Stimulated activated CD8-positive, alpha-beta memory T cell treated with anti-CD3 and anti-CD28 coated beads, Interleukin-7, amount 100 ng/mL, for 24 hours (primary cell): ENCODE results near the gene UBC.
"Not testable (repeated sequence)": the region's sequence is repeated elsewhere in the genome, so short reads cannot be mapped to it uniquely, and the experiment has no call there.

Experiments used
- DNase-seq: peaks from one replicate; pipeline ENCODE4 v3.0.0-alpha.2; 2020; ENCODE audit warnings: low read depth

Gene UBC

GRCh38 chr12:124914392-124915238, at the start of gene UBC:
UBC (minus strand) TSS chr12:124914650; CDS start chr12:124913771, 879 bp downstream.
- peak; percentile 76 for DNase-seq

- DNase-seq: no peak
Observed at GRCh38 chr12:124963211-124963610, 48.8 kb upstream of the UBC start.

DNA sequence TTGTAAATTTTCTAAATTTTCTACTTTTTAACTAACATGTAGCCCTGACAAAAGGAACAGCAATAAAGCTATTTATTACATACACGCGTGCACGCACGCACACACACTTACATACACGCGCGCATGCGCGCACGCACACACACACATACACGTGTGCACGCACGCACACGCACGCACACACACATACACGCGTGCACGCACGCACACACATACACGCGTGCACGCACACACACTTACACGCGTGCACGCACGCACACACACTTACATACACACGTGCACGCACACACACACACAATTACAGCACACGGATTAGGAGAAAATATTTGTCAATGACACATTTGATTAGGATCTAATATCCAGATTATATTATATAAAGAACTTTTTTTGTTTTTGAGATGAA, 46.6 kb upstream of the UBC start:
- DNase-seq: no peak

- DNase-seq: no peak
Observed at GRCh38 chr12:124956571-124956970, 42.1 kb upstream of the UBC start.

- no peak for DNase-seq
Observed at GRCh38 chr12:124954771-124955170, 40.3 kb upstream of the UBC start.

GRCh38 chr12:124953689-124954405, 39.4 kb upstream of the UBC start:
- DNase-seq: no peak

DNA sequence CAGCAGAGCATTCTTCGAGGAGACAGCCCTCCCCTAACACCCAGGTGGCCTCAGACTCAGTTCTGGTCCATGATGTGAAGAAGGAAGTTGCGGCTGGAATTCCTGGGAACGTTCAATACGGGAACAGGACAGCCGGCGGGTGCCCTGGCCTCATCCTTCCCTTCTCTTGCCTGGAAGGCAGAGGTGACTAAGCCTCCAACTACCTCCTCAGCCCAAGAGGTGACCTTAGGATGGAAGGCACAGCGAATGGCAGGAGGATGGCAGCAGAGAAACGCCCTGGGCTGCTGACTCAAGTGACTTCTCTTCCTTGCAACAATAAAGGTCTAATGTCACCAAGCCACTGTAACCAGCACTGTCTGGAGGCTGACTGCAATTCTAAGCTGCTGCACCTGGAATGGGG, 38.4 kb upstream of the UBC start:
- DNase-seq: no peak

GRCh38 chr12:124952295-124952694, 37.8 kb upstream of the UBC start:
- DNase-seq: no peak

- DNase-seq: no peak
Observed at GRCh38 chr12:124949779-124950728, 35.6 kb upstream of the UBC start.

- no peak for DNase-seq
Observed at GRCh38 chr12:124949066-124949465, 34.6 kb upstream of the UBC start.

DNA sequence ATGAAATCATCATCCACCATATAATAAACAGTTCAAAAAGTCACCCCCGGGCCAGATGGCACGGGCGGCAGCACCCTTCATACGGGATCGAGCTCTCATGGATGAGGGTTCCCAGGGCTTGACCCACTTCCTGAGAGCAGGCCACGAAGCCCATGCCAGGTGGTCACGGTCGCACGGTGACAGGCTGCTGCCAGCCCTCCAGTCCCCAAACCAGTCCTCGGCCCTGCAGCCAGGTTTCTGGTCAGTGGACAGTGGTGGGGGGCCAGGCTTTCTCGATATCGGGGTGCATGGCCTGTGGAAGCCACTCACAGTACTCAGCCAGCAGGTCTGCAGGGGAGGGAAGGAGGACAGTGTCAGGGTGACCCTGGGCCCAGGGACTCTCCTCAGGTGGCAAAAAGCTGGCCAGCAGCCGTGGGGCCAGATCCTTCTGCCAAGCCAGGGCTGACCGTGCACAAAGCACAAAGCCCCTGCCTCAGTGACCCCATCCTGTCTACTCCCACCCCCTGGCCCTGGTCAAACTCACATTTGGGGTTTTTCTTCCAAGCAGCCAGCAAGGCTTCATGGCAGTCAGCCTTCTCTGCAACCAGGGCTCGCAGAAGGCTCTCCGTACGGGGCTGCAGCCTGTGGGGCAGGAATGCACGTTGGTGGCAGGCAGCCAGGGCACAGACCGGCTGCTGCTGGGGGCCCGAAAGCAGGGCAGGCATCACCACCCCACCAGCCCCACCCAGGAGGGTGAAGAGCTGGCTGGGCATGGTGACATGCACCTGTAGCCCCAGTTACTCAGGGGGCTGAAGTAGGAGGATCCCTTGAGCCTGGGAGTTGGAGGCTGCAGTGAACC, 33.3 kb upstream of the UBC start:
- no peak for DNase-seq

- DNase-seq: no peak
Observed at GRCh38 chr12:124947013-124947412, 32.6 kb upstream of the UBC start.

DNA sequence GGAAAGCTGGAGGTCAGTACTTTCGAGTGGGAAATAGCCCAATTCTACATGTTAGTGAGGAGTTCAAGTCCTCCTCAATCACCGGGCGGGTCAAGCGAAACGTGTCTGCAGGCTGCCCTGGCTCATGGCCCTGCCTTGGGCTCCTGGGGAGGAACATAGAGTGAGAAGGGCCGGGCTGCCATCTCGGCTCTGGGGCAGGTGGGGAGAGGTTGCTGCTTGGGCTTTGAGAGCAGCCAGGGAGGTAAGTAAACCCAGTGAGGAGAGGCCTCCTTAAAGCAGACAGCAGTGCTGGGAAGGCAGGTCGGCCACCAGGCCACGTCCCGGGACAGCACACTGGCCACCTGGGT, 32.0 kb upstream of the UBC start:
- DNase-seq: no peak

DNA sequence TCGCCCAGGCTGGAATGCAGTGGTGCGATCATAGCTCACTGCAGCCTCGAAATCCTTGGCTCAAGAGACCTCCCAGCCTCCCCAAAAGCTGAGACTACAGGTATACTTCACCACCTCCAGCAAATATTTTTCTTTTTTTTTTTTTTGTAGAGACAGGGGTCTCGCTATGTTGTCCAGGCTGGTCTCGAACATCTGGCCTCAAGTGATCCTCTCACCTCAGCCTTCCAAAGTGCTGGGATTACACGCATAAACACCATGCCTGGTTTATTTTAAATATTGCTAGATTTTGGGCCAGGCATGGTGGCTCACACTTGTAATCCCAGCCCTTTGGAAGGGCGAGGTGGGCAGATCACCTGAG, 26.7 kb upstream of the UBC start:
- DNase-seq: no peak

DNA sequence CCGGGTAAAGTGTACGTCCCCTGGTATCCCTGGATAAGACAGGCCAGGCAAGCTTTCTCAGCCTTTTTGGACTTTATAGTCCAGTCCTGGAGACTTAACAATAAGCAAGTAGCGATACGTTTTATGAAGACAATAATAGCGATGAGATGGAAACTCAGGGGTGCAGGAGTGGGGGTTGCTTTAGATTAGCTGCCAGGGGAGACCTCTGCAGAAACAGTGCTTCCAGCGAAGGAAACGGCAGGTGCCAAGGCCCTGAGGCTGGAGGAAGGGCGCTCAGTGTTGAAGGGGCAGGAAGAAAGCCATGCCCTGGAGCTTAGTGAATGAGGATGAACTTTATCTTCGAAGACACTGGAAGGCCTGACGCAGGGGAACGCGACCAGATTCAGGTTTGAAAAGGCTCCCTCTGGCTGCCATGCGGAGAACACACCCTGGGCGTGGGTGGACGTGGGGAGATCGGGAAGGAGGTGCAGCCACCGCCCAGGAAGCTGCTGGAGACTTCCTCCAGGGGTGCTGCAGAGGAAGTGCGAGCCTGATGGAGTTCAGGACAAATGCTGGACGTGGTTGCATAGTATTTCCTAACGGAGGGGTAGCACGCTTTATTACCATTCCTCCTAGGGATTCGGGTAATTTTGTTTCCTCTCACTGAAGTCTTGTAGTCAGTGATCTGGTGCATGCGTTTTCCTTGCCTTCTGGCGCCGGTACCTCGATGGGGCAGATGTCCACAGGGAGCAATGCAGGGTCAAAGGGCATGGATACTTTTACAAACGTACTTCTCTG, 26.1 kb upstream of the UBC start:
- peak; percentile 67 for DNase-seq

GRCh38 chr12:124940143-124940392, 25.6 kb upstream of the UBC start:
- no peak for DNase-seq

DNA sequence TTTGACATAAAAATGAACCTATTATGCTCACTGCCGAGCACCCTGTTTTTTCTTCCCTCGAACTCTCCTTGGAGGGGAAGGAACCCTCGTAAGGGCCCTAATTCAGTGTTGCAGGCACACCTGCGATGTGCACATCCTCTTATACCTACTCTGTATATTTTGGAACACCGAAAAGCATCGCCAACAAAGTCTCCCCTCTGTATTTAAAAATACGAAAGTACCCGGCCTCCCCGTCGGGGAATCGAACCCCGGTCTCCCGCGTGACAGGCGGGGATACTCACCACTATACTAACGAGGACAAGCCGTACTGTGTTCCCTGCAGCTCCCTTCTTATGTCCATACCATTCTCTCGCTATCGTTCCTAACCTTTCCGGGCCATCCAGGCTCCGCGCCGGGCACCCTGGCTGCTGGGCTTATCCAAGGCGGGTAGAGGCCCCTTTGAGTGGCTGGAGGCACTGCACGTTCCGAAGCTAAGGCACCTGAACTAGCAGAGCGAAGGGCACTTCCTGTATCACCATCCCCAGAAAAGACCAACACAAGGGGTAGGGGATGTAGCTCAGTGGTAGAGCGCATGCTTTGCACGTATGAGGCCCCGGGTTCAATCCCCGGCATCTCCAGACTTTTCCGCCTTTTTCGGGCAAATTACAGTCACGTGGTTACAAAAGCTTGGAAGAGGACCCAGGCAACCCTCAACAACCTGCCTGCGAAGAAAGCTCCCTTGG, 25.1 kb upstream of the UBC start:
- DNase-seq: peak; percentile 83

- DNase-seq: no peak
Observed at GRCh38 chr12:124939079-124939420, 24.6 kb upstream of the UBC start.

DNA sequence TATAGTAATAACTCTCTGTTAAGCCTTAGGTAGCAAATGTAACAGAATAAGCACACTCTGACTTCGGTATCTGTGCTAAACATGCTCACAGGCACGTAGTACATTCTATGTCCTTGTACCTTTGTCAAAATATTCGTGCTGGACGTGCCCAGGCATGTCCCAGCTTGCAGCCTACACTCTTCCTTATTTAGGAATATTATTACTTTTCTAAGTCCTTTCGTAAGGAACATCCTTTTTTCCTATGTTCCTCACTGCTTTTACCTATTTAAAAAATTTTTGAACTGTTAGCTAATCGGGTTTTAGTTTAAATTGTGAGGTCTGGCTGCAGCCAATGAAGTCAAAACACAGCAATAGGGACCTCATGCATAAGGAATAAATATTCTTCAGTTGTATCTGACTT, 24.1 kb upstream of the UBC start:
- no peak for DNase-seq

- DNase-seq: no peak
Observed at GRCh38 chr12:124938108-124938507, 23.7 kb upstream of the UBC start.

GRCh38 chr12:124931528-124931927, 17.1 kb upstream of the UBC start:
- not testable (repeated sequence) for DNase-seq
